LNCaP clone FGC (cell line): ENCODE measurements around the gene CLEC10A.
"Not testable (repeated sequence)": the region's sequence is repeated elsewhere in the genome, so short reads cannot be mapped to it uniquely, and the experiment has no call there.

Experiments
- DNase-seq: peaks from one replicate; pipeline ENCODE4 v3.0.0-alpha.2; 2011; ENCODE audit warnings: low read depth
- H3K4me3 ChIP-seq: 2 replicates; pipeline ENCODE4 v1.5.1; 2011; ENCODE audit warnings: mild to moderate bottlenecking, low read depth, low read length, control low read depth
- TF ChIP-seq, protein P1 (sequence below): IDR thresholded peaks from 2 replicates; pipeline ENCODE4 v1.5.1; 2012; ENCODE audit warnings: mild to moderate bottlenecking; ENCODE audit not compliant: control insufficient read depth, insufficient read depth; ENCODE audit errors: extremely low read depth

Gene CLEC10A

DNA sequence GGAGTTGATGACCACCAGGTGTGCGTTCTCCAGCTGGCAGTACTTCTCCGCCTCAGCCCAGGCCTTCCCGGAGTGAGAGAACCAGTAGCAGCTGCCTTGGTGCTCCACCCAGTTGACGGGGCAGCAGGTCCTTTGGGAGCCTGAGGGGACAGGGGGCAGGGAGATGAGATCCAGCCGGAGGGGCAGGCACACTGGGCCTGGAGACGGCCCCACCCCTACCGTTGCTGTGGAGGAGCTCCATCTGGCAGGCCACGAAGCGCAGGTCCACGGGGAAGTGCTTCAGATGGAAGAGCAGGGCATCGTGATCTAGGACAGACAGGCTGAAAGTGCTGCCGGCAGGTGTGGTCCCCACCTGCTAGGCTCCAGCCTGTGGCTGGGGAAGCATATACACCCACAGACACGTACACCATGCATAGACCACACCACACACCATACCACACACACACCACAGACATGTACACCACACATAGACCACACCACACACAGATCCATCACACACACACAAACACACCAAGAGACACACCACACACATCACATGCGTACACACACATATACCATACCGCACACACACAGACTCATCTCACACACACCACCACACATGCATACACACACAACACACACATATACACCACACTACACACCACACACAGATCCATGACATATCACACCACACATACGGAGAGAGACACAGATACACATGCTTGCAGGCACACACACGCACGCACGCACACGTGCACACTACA, 27.1 kb upstream of the CLEC10A start:
- TF ChIP-seq, protein P1, sequence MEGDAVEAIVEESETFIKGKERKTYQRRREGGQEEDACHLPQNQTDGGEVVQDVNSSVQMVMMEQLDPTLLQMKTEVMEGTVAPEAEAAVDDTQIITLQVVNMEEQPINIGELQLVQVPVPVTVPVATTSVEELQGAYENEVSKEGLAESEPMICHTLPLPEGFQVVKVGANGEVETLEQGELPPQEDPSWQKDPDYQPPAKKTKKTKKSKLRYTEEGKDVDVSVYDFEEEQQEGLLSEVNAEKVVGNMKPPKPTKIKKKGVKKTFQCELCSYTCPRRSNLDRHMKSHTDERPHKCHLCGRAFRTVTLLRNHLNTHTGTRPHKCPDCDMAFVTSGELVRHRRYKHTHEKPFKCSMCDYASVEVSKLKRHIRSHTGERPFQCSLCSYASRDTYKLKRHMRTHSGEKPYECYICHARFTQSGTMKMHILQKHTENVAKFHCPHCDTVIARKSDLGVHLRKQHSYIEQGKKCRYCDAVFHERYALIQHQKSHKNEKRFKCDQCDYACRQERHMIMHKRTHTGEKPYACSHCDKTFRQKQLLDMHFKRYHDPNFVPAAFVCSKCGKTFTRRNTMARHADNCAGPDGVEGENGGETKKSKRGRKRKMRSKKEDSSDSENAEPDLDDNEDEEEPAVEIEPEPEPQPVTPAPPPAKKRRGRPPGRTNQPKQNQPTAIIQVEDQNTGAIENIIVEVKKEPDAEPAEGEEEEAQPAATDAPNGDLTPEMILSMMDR, result no peak
- no peak for DNase-seq
- H3K4me3 ChIP-seq, result no peak overlapping the region

- H3K4me3 ChIP-seq, result no peak overlapping the region
- DNase-seq, result no peak
- TF ChIP-seq, protein P1, result no peak
Observed at GRCh38 chr17:7102421-7102820, 22.4 kb upstream of the CLEC10A start.

- TF ChIP-seq, protein P1, result no peak
- no peak overlapping the region for H3K4me3 ChIP-seq
Observed at GRCh38 chr17:7101531-7101930, 21.5 kb upstream of the CLEC10A start.

GRCh38 chr17:7100641-7101379, 20.8 kb upstream of the CLEC10A start:
- not testable (repeated sequence) for DNase-seq, H3K4me3 ChIP-seq

More at GRCh38 chr17:7101531-7101930, 21.5 kb upstream of the CLEC10A start:
- no peak for DNase-seq

DNA sequence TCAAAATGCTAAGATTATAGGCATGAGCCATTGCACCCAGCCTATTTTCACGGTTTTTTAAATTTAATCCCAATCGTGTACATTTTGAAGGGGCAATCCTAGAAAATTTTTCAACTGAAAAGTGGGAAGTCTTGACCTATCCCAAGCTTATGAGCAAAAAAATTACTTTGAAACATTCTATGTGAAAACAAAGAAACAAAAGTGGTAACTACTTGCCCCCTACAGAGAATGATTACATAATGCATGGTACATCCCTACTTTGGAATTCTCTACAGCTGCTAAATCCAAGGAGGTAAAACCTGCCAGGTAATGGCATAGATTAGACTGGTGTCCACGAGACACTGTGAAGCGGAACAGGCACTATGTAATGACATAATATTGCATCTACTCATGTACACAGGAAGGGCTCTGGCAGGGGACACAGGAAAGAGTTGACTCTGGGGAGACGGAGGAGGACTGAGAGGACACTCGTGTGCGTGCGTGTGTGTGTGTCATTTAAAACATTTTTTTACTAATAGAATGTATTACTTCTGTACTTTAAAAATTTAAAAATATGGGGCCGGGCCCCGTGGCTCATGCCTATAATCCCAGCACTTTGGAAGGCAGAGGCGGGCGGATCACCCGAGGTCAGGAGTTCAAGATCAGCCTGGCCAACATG, 18.9 kb upstream of the CLEC10A start:
- DNase-seq, result no peak
- TF ChIP-seq, protein P1, result no peak
- H3K4me3 ChIP-seq, result no peak overlapping the region

- no peak overlapping the region for H3K4me3 ChIP-seq
- TF ChIP-seq, protein P1, result no peak
- no peak for DNase-seq
Observed at GRCh38 chr17:7097940-7098339, 17.9 kb upstream of the CLEC10A start.

- DNase-seq, result no peak
- TF ChIP-seq, protein P1, result no peak
- H3K4me3 ChIP-seq, result no peak overlapping the region
Observed at GRCh38 chr17:7095625-7096024, 15.6 kb upstream of the CLEC10A start.
